Uterus (tissue), 4 donors: ENCODE data around the gene RIIAD1. TPM values are rescaled to one million over a fixed set of nuclear protein-coding genes. Genes with fewer than 3 reads are reported as not detected.

Experiments
- DNase-seq, 2 donors: peaks; one replicate each; pipeline ENCODE4 v3.0.0-alpha.2; 2019 to 2020
- H3K27ac ChIP-seq, 2 donors: fragments of 200-600 bp; sonication (generic); 1 replicate in 1 of 2; 2 replicates in 1 of 2; pipeline ENCODE4 v1.5.1; 2016 to 2018
- H3K27me3 ChIP-seq, 2 donors: fragments of 200-600 bp; sonication (generic); one replicate each; pipeline ENCODE4 v1.5.1; 2018 to 2019; ENCODE audit warnings: control low read depth in 1 of 2
- H3K36me3 ChIP-seq, 2 donors: fragments of 200-600 bp; sonication (generic); one replicate each; pipeline ENCODE4 v1.5.1; 2019; ENCODE audit warnings: control low read depth in 1 of 2
- H3K4me1 ChIP-seq, 2 donors: fragments of 200-600 bp; sonication (generic); one replicate each; pipeline ENCODE4 v1.5.1; 2018 to 2019; ENCODE audit warnings: control low read depth in 1 of 2
- H3K4me3 ChIP-seq, 2 donors: fragments of 200-600 bp; sonication (generic); 1 replicate in 1 of 2; 2 replicates in 1 of 2; pipeline ENCODE4 v1.5.1; 2018 to 2019; ENCODE audit warnings: mild to moderate bottlenecking in 1 of 2
- H3K9me3 ChIP-seq, 2 donors: fragments of 200-600 bp; sonication (generic); one replicate each; pipeline ENCODE4 v1.5.1; 2019; ENCODE audit warnings: control low read depth in 1 of 2
- CTCF ChIP-seq, 4 experiments: fragments of 200-600 bp in 2 of 4; fragments of 450-650 bp in 2 of 4; sonication (generic) in 2 of 4; IDR thresholded peaks; one replicate each; pipeline ENCODE4 v1.5.1; 2016 to 2019; ENCODE audit warnings: antibody characterized with exemption in 4 of 4, mild to moderate bottlenecking in 2 of 4, moderate library complexity in 1 of 4
- POLR2A ChIP-seq, 2 donors: fragments of 450-650 bp; IDR thresholded peaks; one replicate each; pipeline ENCODE4 v1.6.1; 2016; ENCODE audit warnings: antibody characterized with exemption in 2 of 2, mild to moderate bottlenecking in 1 of 2, moderate library complexity in 1 of 2
- intact Hi-C: fragments of 100-400 bp; cut with DNase I; formaldehyde crosslinking; loops from one replicate; pipeline ENCODE4 v1.15.1; 2023; ENCODE audit warnings: low total_unique reads
- total RNA-seq, 4 donors: library from RNA; depleted of rRNA in 3 of 4; stranded (reverse); fragments of >200 nt in 3 of 4; gene quantifications; one replicate each; pipeline versions ENCODE4 v1.1.0 to v1.2.4, GENCODE V29; 2014 to 2023
- donor health status: DM: yes; HTN: yes; CAD: no.

The RIIAD1 gene
- total RNA-seq, 4 donors from 2014 or later, result 1.1 to 4.3 TPM; not detected in 2

GRCh38 chr1:151737026-151737425 lies 15.7 kb downstream of the RIIAD1 start:
- no peaks in the 10 kb centered on the region for H3K36me3 ChIP-seq
- no peak for TF ChIP-seq CTCF (IDR thresholded peaks at IDR 0.05)
- no peak for TF ChIP-seq POLR2A (IDR thresholded peaks at IDR 0.05)
- DNase-seq, result no peak
- H3K9me3 ChIP-seq, result no peaks in the 10 kb centered on the region
- intact Hi-C loops, result loop anchor here (10.0 kb wide), 1 partner anchor 142 kb away; no protein-coding TSS in a partner anchor
- no peak overlapping the region for H3K4me3 ChIP-seq
- no peaks in the 10 kb centered on the region for H3K27me3 ChIP-seq
- no peaks in the 10 kb centered on the region for H3K4me1 ChIP-seq
- no peak overlapping the region for H3K27ac ChIP-seq

GRCh38 chr1:151737479-151737878 lies 16.2 kb downstream of the RIIAD1 start:
- no peaks in the 10 kb centered on the region for H3K27me3 ChIP-seq
- intact Hi-C loops, result loop anchor here (10.0 kb wide), 1 partner anchor 143 kb away; no protein-coding TSS in a partner anchor
- H3K4me1 ChIP-seq, result no peaks in the 10 kb centered on the region
- H3K4me3 ChIP-seq, result no peak overlapping the region
- no peak overlapping the region for H3K27ac ChIP-seq
- no peaks in the 10 kb centered on the region for H3K9me3 ChIP-seq
- no peak for DNase-seq
- TF ChIP-seq POLR2A (IDR thresholded peaks at IDR 0.05) (no peak), CTCF (IDR thresholded peaks at IDR 0.05) (no peak)
- H3K36me3 ChIP-seq, result no peaks in the 10 kb centered on the region

- no peaks in the 10 kb centered on the region for H3K4me1 ChIP-seq
- no peaks in the 10 kb centered on the region for H3K9me3 ChIP-seq
- H3K27ac ChIP-seq, result no peak overlapping the region
- intact Hi-C loops, result loop anchor here (10.0 kb wide), 1 partner anchor 145 kb away; no protein-coding TSS in a partner anchor
- TF ChIP-seq CTCF (IDR thresholded peaks at IDR 0.05) (no peak), POLR2A (IDR thresholded peaks at IDR 0.05) (no peak)
- DNase-seq, result no peak
- H3K4me3 ChIP-seq, result no peak overlapping the region
- H3K27me3 ChIP-seq, result no peaks in the 10 kb centered on the region
- H3K36me3 ChIP-seq, result no peaks in the 10 kb centered on the region
Observed at GRCh38 chr1:151739590-151740355, 18.5 kb downstream of the RIIAD1 start.

- Histone ChIP-seq H3K27me3 (no peaks in the 10 kb centered on the region), H3K4me3 (no peak overlapping the region)
- intact Hi-C loops, result no loop called here
Observed at GRCh38 chr1:151741516-151741915, 20.2 kb downstream of the RIIAD1 start.

More at GRCh38 chr1:151741516-151741915, 20.2 kb downstream of the RIIAD1 start:
- TF ChIP-seq POLR2A (IDR thresholded peaks at IDR 0.05) (no peak), CTCF (IDR thresholded peaks at IDR 0.05) (no peak)
- DNase-seq, result no peak
- Histone ChIP-seq H3K27ac (no peak overlapping the region), H3K9me3 (no peaks in the 10 kb centered on the region), H3K36me3 (no peaks in the 10 kb centered on the region), H3K4me1 (no peaks in the 10 kb centered on the region)
